WTC11 (cell line): Measurements from ENCODE around the gene LTA4H. TPM values are rescaled to one million over a fixed set of nuclear protein-coding genes. Genes with fewer than 3 reads are reported as not detected.

Experiments used
- ATAC-seq: fragments of 200-7000 bp; cut with Tn5 transposase; 2 replicates; pipeline ENCODE4 v1.10.0; 2021; ENCODE audit warnings: mild to moderate bottlenecking, moderate library complexity
- CTCF ChIA-PET: fragments of 300-600 bp; sonication (Branson Sonifier 250); formaldehyde crosslinking; loops from one replicate; lab custom pipeline; 2021; ENCODE audit warnings: antibody characterized with exemption; lab: Charles Lee
- POLR2A ChIA-PET: fragments of 350-600 bp; sonication (Branson Sonifier 250); formaldehyde crosslinking; loops from one replicate; lab custom pipeline; 2021; ENCODE audit warnings: antibody characterized with exemption; lab: Charles Lee
- DNase-seq: peaks from one replicate; pipeline ENCODE4 v3.0.0; 2021; ENCODE audit warnings: low spot score
- H3K27ac Mint-ChIP-seq: 2 replicates; pipeline ENCODE4 v1.8.0; 2021; ENCODE audit warnings: mixed read lengths
- H3K27me3 Mint-ChIP-seq: 2 replicates; pipeline ENCODE4 v1.8.0; 2021; ENCODE audit warnings: low read depth, mild to moderate bottlenecking, moderate library complexity, mixed read lengths
- H3K36me3 Mint-ChIP-seq: 2 replicates; pipeline ENCODE4 v1.8.0; 2021; ENCODE audit warnings: mixed read lengths
- H3K4me1 Mint-ChIP-seq: 2 replicates; pipeline ENCODE4 v1.8.0; 2022; ENCODE audit warnings: mixed read lengths
- H3K4me3 Mint-ChIP-seq: 2 replicates; pipeline ENCODE4 v1.8.0; 2021; ENCODE audit warnings: mild to moderate bottlenecking, moderate library complexity, mixed read lengths
- H3K9me3 Mint-ChIP-seq: 2 replicates; pipeline ENCODE4 v1.8.0; 2021; ENCODE audit warnings: mixed read lengths
- AR ChIP-seq: fragments of 250-450 bp; sonication (Bioruptor Pico); IDR thresholded peaks from 2 replicates; pipeline ENCODE4 v1.9.0; 2021; ENCODE audit warnings: mild to moderate bottlenecking
- ATF6 ChIP-seq: sonication (generic); formaldehyde crosslinking; IDR thresholded peaks from 2 replicates; pipeline ENCODE4 v1.8.1; 2023; ENCODE audit warnings: mild to moderate bottlenecking, missing genetic modification reagents
- CREB1 ChIP-seq: sonication (generic); formaldehyde crosslinking; IDR thresholded peaks from 2 replicates; pipeline ENCODE4 v1.8.0; 2023; ENCODE audit warnings: mild to moderate bottlenecking, missing genetic modification reagents
- E2F4 ChIP-seq: sonication (generic); formaldehyde crosslinking; IDR thresholded peaks from 2 replicates; pipeline ENCODE4 v1.8.1; 2022; ENCODE audit warnings: low read depth, mild to moderate bottlenecking, moderate library complexity, missing genetic modification reagents, borderline replicate concordance
- ELF4 ChIP-seq: sonication (generic); formaldehyde crosslinking; IDR thresholded peaks from 2 replicates; pipeline ENCODE4 v1.8.1; 2022; ENCODE audit warnings: low read depth, mild to moderate bottlenecking, moderate library complexity, missing genetic modification reagents
- JAZF1 ChIP-seq: fragments of 250-450 bp; sonication (Bioruptor Pico); IDR thresholded peaks from 2 replicates; pipeline ENCODE4 v1.9.0; 2021; ENCODE audit warnings: moderate library complexity, mild to moderate bottlenecking, inconsistent platforms
- NR2C2 ChIP-seq: sonication (generic); formaldehyde crosslinking; IDR thresholded peaks from 2 replicates; pipeline ENCODE4 v1.8.0; 2022; ENCODE audit warnings: mild to moderate bottlenecking, missing genetic modification reagents
- RELA ChIP-seq: sonication (generic); formaldehyde crosslinking; IDR thresholded peaks from 2 replicates; pipeline ENCODE4 v1.8.1; 2022; ENCODE audit warnings: missing genetic modification reagents, mild to moderate bottlenecking, borderline replicate concordance
- SMAD3 ChIP-seq: sonication (generic); formaldehyde crosslinking; IDR thresholded peaks from 2 replicates; pipeline ENCODE4 v1.8.0; 2022; ENCODE audit warnings: missing genetic modification reagents, mild to moderate bottlenecking, borderline replicate concordance
- TEAD1 ChIP-seq: sonication (generic); formaldehyde crosslinking; IDR thresholded peaks from 2 replicates; pipeline ENCODE4 v1.8.0; 2022; ENCODE audit warnings: mild to moderate bottlenecking, missing genetic modification reagents
- ZBTB43 ChIP-seq: sonication (generic); formaldehyde crosslinking; IDR thresholded peaks from 2 replicates; pipeline ENCODE4 v1.8.1; 2023; ENCODE audit warnings: mild to moderate bottlenecking, missing genetic modification reagents
- ZNF121 ChIP-seq: sonication (generic); formaldehyde crosslinking; IDR thresholded peaks from 2 replicates; pipeline ENCODE4 v1.8.0; 2023; ENCODE audit warnings: missing genetic modification reagents
- ZNF532 ChIP-seq: fragments of 250-450 bp; sonication (Bioruptor Pico); IDR thresholded peaks from 2 replicates; pipeline ENCODE4 v1.9.0; 2021; ENCODE audit warnings: mild to moderate bottlenecking, borderline replicate concordance
- total RNA-seq: library from RNA; stranded (reverse); gene quantifications from 3 replicates; pipeline ENCODE4 v1.2.3, GENCODE V29; 2021
- TF ChIP-seq, protein P1 (sequence below): fragments of 250-450 bp; sonication (Bioruptor Pico); IDR thresholded peaks from 2 replicates; pipeline ENCODE4 v1.9.0; 2021; ENCODE audit warnings: mild to moderate bottlenecking
- TF ChIP-seq, protein P2 (sequence below): sonication (generic); formaldehyde crosslinking; IDR thresholded peaks from 2 replicates; pipeline ENCODE4 v1.8.0; 2022; ENCODE audit warnings: mild to moderate bottlenecking, missing genetic modification reagents
- TF ChIP-seq, protein P3 (sequence below): sonication (generic); formaldehyde crosslinking; IDR thresholded peaks from 2 replicates; pipeline ENCODE4 v1.8.0; 2022; ENCODE audit warnings: mild to moderate bottlenecking, missing genetic modification reagents
- TF ChIP-seq, protein P4 (sequence below): sonication (generic); formaldehyde crosslinking; IDR thresholded peaks from 2 replicates; pipeline ENCODE4 v1.8.0; 2023; ENCODE audit warnings: mild to moderate bottlenecking, missing genetic modification reagents

LTA4H gene
- total RNA-seq, 1 experiment from 2014 or later = 134 TPM

GRCh38 chr12:96046543-96047228 lies 11.3 kb upstream of the LTA4H start:
- H3K4me1 Mint-ChIP-seq = peaks cover 11% of the 10 kb centered on the region; the same call in 1 of the 2 replicates
- POLR2A ChIA-PET = no interaction called here
- no peak for ATAC-seq

More at GRCh38 chr12:96046543-96047228, 11.3 kb upstream of the LTA4H start:
- H3K36me3 Mint-ChIP-seq = no peaks in the 10 kb centered on the region
- no peaks in the 10 kb centered on the region; the same call in 1 of the 2 replicates for H3K27me3 Mint-ChIP-seq
- H3K27ac Mint-ChIP-seq = no peak overlapping the region
- DNase-seq = no peak
- CTCF ChIA-PET = no interaction called here
- no peak overlapping the region for H3K4me3 Mint-ChIP-seq
- TF ChIP-seq ZNF121 (no peak), ZBTB43 (no peak), AR (no peak), TEAD1 (no peak), SMAD3 (CRISPR knock-in tag) (no peak), ZNF532 (CRISPR knock-in tag) (no peak), NR2C2 (CRISPR knock-in tag) (no peak), RELA (CRISPR knock-in tag) (no peak), JAZF1 (CRISPR knock-in tag) (no peak), CREB1 (no peak), ATF6 (no peak), E2F4 (no peak), ELF4 (CRISPR knock-in tag) (no peak)
- TF ChIP-seq, protein P1, sequence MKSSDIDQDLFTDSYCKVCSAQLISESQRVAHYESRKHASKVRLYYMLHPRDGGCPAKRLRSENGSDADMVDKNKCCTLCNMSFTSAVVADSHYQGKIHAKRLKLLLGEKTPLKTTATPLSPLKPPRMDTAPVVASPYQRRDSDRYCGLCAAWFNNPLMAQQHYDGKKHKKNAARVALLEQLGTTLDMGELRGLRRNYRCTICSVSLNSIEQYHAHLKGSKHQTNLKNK (CRISPR knock-in tag) = no peak
- TF ChIP-seq, protein P2, sequence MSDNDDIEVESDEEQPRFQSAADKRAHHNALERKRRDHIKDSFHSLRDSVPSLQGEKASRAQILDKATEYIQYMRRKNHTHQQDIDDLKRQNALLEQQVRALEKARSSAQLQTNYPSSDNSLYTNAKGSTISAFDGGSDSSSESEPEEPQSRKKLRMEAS (CRISPR knock-in tag) = no peak
- TF ChIP-seq, protein P3, sequence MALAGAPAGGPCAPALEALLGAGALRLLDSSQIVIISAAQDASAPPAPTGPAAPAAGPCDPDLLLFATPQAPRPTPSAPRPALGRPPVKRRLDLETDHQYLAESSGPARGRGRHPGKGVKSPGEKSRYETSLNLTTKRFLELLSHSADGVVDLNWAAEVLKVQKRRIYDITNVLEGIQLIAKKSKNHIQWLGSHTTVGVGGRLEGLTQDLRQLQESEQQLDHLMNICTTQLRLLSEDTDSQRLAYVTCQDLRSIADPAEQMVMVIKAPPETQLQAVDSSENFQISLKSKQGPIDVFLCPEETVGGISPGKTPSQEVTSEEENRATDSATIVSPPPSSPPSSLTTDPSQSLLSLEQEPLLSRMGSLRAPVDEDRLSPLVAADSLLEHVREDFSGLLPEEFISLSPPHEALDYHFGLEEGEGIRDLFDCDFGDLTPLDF (CRISPR knock-in tag) = no peak
- TF ChIP-seq, protein P4, sequence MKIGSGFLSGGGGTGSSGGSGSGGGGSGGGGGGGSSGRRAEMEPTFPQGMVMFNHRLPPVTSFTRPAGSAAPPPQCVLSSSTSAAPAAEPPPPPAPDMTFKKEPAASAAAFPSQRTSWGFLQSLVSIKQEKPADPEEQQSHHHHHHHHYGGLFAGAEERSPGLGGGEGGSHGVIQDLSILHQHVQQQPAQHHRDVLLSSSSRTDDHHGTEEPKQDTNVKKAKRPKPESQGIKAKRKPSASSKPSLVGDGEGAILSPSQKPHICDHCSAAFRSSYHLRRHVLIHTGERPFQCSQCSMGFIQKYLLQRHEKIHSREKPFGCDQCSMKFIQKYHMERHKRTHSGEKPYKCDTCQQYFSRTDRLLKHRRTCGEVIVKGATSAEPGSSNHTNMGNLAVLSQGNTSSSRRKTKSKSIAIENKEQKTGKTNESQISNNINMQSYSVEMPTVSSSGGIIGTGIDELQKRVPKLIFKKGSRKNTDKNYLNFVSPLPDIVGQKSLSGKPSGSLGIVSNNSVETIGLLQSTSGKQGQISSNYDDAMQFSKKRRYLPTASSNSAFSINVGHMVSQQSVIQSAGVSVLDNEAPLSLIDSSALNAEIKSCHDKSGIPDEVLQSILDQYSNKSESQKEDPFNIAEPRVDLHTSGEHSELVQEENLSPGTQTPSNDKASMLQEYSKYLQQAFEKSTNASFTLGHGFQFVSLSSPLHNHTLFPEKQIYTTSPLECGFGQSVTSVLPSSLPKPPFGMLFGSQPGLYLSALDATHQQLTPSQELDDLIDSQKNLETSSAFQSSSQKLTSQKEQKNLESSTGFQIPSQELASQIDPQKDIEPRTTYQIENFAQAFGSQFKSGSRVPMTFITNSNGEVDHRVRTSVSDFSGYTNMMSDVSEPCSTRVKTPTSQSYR (CRISPR knock-in tag) = no peak
- H3K9me3 Mint-ChIP-seq = peaks cover 10% of the 10 kb centered on the region
